MCF 10A (cell line): ENCODE measurements around the gene PPFIBP2. TPM values are rescaled to one million over a fixed set of nuclear protein-coding genes. Genes with fewer than 3 reads are reported as not detected.

Experiments
- BruUV-seq: library from RNA; stranded (reverse); fragments of 400-500 nt; replicated peaks from 2 replicates; lab custom pipeline; 2021; lab: Mats Ljungman, UMichigan
- CTCF ChIA-PET: fragments of 300-600 bp; sonication (Branson Sonifier 250); formaldehyde crosslinking; extraction: SDS; loops from one replicate; lab custom pipeline; 2021; ENCODE audit warnings: antibody characterized with exemption, inconsistent platforms; lab: Yijun Ruan, JAX
- POLR2A ChIA-PET: fragments of 300-600, 350-650 bp; sonication (Branson Sonifier 250); formaldehyde crosslinking; extraction: SDS; loops from one replicate; lab custom pipeline; 2020; ENCODE audit warnings: antibody characterized with exemption, inconsistent platforms; lab: Yijun Ruan, JAX
- DNase-seq: peaks from one replicate; pipeline ENCODE4 v3.0.0-alpha.2; 2018; ENCODE audit not compliant: unreplicated experiment
- H3K27ac Mint-ChIP-seq: one replicate; pipeline ENCODE4 v1.8.0; 2022; ENCODE audit warnings: mild to moderate bottlenecking, low read depth, mixed read lengths; ENCODE audit not compliant: unreplicated experiment
- H3K27me3 Mint-ChIP-seq: one replicate; pipeline ENCODE4 v1.8.0; 2022; ENCODE audit warnings: mixed read lengths; ENCODE audit not compliant: insufficient read depth, unreplicated experiment
- H3K36me3 Mint-ChIP-seq: one replicate; pipeline ENCODE4 v1.8.0; 2022; ENCODE audit warnings: mild to moderate bottlenecking, moderate library complexity, mixed read lengths; ENCODE audit not compliant: insufficient read depth, unreplicated experiment
- H3K4me1 Mint-ChIP-seq: one replicate; pipeline ENCODE4 v1.8.0; 2022; ENCODE audit warnings: mixed read lengths; ENCODE audit not compliant: insufficient read depth, unreplicated experiment
- H3K4me3 Mint-ChIP-seq: one replicate; pipeline ENCODE4 v1.8.0; 2022; ENCODE audit warnings: mild to moderate bottlenecking, moderate library complexity, mixed read lengths; ENCODE audit not compliant: unreplicated experiment
- H3K9me3 Mint-ChIP-seq: one replicate; pipeline ENCODE4 v1.8.0; 2022; ENCODE audit warnings: mixed read lengths; ENCODE audit not compliant: unreplicated experiment
- intact Hi-C: fragments of 100-400 bp; cut with micrococcal nuclease; formaldehyde crosslinking; loops from 2 replicates; pipeline ENCODE4 v1.14.1; 2022
- total RNA-seq: library from RNA; stranded (reverse); gene quantifications from 2 replicates; pipeline ENCODE4 v1.2.3, GENCODE V29; 2022
- TF ChIP-seq, protein P1 (sequence below): fragments of 200-600 bp; IDR thresholded peaks from one replicate; pipeline ENCODE4 v1.8.0; 2022; ENCODE audit warnings: antibody characterized with exemption, mild to moderate bottlenecking; ENCODE audit not compliant: unreplicated experiment

PPFIBP2 gene
- total RNA-seq, 1 experiment from 2014 or later, result 3.5 TPM

DNA sequence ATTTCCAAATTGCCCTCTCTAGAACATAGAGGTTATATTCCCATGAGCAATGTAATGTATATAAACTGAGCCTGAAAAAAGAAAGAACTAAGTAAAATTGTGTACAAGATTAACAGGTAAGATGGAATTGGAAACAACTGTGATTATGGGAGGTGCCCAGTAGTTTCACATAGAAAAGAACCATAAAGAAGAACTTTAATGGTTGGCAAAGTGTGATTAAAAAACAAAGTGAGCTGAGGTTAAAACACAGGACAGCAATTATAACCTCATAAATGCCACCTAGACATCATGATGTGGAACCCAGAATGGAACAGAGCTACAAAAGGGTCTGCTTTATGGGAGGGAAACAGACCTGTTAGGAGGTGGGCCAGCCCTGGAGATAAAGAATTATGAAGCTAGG lies 100.9 kb downstream of the PPFIBP2 start:
- BruUV-seq, result no TSS peak
- DNase-seq, result no peak
- Mint-ChIP-seq H3K27ac (no peak overlapping the region), H3K4me3 (no peak overlapping the region), H3K27me3 (no peaks in the 10 kb centered on the region), H3K9me3 (no peaks in the 10 kb centered on the region), H3K36me3 (no peaks in the 10 kb centered on the region), H3K4me1 (peaks cover 17% of the 10 kb centered on the region)
- POLR2A ChIA-PET, result no interaction called here
- intact Hi-C loops, result no loop called here
- TF ChIP-seq, protein P1, sequence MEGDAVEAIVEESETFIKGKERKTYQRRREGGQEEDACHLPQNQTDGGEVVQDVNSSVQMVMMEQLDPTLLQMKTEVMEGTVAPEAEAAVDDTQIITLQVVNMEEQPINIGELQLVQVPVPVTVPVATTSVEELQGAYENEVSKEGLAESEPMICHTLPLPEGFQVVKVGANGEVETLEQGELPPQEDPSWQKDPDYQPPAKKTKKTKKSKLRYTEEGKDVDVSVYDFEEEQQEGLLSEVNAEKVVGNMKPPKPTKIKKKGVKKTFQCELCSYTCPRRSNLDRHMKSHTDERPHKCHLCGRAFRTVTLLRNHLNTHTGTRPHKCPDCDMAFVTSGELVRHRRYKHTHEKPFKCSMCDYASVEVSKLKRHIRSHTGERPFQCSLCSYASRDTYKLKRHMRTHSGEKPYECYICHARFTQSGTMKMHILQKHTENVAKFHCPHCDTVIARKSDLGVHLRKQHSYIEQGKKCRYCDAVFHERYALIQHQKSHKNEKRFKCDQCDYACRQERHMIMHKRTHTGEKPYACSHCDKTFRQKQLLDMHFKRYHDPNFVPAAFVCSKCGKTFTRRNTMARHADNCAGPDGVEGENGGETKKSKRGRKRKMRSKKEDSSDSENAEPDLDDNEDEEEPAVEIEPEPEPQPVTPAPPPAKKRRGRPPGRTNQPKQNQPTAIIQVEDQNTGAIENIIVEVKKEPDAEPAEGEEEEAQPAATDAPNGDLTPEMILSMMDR, result no peak
- CTCF ChIA-PET, result interaction anchor here (0.7 to 1.4 kb wide), 3 partner anchors 28 to 68 kb away, joined by 3 to 6 read pairs (median 5); no protein-coding TSS in a partner anchor

DNA sequence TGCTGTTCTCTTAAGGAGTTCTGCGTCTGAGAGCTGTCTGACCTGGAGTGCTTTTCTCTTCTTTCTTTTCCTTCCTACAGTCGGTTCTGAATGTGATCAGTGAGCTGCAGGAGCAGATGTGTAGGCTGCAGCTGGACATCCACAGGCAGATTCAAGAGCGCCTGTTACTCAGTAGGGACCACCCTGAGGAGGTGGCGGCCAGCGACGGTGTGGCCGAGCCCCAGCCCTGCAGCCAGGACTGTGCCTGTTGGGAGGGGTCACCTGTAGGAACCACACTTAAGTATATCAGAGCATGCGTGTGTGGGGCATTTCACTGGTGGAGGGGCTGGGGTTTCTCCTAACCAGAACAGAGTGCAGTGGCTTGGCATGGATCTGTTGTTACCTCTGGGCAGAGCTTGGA lies 103.2 kb downstream of the PPFIBP2 start:
- Mint-ChIP-seq H3K9me3 (no peaks in the 10 kb centered on the region), H3K36me3 (no peaks in the 10 kb centered on the region), H3K27me3 (no peaks in the 10 kb centered on the region), H3K4me1 (peaks cover 17% of the 10 kb centered on the region), H3K27ac (no peak overlapping the region), H3K4me3 (no peak overlapping the region)
- ChIA-PET POLR2A (no interaction called here), CTCF (interaction anchor here (0.6 to 1.1 kb wide), 4 partner anchors 13 to 803 kb away, joined by 3 read pairs; no protein-coding TSS in a partner anchor)
- no peak for DNase-seq
- TF ChIP-seq, protein P1, result no peak
- intact Hi-C loops, result no loop called here
- BruUV-seq, result no TSS peak

DNA sequence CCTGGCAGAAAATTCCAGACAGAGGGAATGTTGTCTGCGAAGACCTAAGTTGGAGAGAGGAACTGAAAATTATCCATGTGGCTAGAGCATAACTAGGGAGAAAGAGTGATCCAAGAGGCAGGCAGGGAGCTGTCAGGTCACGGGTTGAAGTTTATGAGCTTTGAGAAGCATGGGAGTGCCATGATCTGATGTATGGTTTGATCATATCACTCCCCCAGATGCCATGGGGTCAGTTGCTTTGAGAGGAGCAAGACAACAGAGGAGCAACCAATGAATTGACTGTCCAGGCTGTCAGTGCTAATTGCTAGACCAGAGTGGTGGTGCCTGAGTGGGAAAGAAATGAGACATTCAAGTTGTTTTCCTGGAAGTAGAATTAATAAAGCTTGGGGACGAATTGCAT lies 105.5 kb downstream of the PPFIBP2 start:
- no TSS peak for BruUV-seq
- CTCF ChIA-PET, result interaction anchor here (1.5 to 2.1 kb wide), 2 partner anchors 38 to 48 kb away, joined by 8 to 10 read pairs; no protein-coding TSS in a partner anchor
- no peaks in the 10 kb centered on the region for H3K4me1 Mint-ChIP-seq

DNA sequence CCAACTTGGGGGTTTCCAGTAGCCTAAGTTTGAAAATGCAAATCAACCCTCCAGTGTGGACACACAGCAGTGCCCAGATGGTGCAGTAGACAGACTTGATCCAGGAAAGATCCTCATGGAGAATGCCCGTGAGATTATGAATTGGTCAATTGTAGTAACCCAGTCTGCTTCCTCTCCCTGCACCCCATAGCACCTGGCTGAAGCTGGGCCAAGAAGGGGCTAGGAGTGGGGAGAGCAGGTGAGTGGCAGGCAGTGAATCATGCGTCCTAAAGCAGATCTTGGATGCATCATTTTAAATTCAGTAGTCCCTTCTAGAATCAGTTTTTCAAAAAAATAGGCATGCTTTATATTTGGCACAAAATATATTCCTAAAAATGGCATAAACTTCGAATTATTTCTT lies 107.3 kb downstream of the PPFIBP2 start:
- no peaks in the 10 kb centered on the region for H3K36me3 Mint-ChIP-seq
- no peaks in the 10 kb centered on the region for H3K27me3 Mint-ChIP-seq
- ChIA-PET CTCF (interaction anchor here (0.8 to 1.3 kb wide), 2 partner anchors 50 to 523 kb away, joined by 4 to 5 read pairs; no protein-coding TSS in a partner anchor), POLR2A (no interaction called here)
- no peak for DNase-seq
- intact Hi-C loops, result no loop called here
- H3K27ac Mint-ChIP-seq, result no peak overlapping the region
- no peaks in the 10 kb centered on the region for H3K9me3 Mint-ChIP-seq
- no peaks in the 10 kb centered on the region for H3K4me1 Mint-ChIP-seq
- no peak overlapping the region for H3K4me3 Mint-ChIP-seq
- no TSS peak for BruUV-seq
- TF ChIP-seq, protein P1, result no peak

More for the DNA sequence above, 105.5 kb downstream of the PPFIBP2 start:
- intact Hi-C loops, result no loop called here
- Mint-ChIP-seq H3K36me3 (no peaks in the 10 kb centered on the region), H3K27me3 (no peaks in the 10 kb centered on the region), H3K4me3 (no peak overlapping the region), H3K27ac (no peak overlapping the region), H3K9me3 (no peaks in the 10 kb centered on the region)
- TF ChIP-seq, protein P1, result no peak
- DNase-seq, result no peak
- POLR2A ChIA-PET, result interaction anchor here (0.6 kb wide), 1 partner anchor 251 kb away, joined by 3 read pairs; no protein-coding TSS in a partner anchor
